ENCODE measurements around the gene DDI1.

DDI1 gene

DNA sequence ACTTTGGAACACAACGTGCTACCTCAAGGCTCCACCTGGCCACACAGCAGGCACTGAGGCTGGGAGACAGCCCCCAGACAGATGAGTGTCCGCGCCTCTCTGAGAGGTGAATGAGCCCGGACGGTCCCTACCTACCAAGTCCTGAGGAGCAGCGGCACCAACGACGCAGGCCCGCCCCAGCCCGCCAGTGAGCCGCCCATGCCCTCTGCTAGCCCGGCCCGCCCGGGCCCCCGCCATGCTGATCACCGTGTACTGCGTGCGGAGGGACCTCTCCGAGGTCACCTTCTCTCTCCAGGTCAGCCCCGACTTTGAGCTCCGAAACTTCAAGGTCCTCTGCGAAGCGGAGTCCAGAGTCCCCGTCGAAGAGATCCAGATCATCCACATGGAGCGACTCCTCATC, at the start of gene DDI1:
Gene DDI1 (plus strand): TSS at position 53 of the 400 bp plus-strand sequence. CDS start 183 bp downstream, at position 236.
- DNase-seq (ENCODE audit: low read depth), result no peak

DNA sequence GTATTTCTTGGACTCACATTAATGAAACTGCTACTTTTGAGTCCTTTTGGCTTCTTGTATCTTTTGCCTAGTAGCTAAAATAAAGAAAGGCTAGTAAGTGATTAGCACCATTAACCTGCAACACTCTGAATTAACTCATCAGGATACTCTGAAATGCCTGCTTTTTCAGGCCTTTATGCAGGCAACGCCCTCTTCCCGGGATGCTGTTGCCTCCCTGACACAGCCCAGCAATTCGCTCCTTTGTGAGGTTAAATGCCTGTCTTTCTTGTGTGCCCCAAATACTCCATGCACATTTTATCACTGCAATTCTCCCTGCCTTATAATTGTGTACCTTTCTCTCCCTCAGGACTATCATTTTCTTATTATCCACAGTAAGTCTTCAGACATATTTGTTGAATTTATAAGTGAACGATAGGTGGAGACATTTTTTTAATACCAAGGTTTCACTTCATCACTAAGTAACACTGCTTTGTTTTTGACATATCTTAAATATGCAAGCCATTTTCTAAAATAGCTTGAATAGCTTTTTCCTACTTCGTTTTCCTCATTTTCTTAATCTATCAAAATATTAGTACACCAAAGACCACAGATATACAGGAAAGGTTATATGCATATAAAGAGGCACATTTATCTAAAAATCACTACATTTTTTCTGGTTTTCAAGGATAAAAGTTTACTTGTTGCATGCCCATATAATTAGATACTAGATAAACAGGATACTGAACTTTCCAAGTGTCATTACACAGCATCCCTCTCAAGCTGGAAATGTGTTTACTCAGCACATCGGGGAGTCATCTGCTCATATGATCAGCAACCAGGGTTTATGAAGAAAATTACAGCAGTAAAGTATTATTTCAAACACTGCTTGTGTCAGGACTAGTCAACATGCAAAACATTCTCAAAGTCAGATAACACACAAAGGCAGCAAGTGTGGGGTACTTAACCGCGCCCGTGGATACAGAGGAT, 48.5 kb upstream of the DDI1 start:
- DNase-seq (ENCODE audit: low read depth), result no peak

DNA sequence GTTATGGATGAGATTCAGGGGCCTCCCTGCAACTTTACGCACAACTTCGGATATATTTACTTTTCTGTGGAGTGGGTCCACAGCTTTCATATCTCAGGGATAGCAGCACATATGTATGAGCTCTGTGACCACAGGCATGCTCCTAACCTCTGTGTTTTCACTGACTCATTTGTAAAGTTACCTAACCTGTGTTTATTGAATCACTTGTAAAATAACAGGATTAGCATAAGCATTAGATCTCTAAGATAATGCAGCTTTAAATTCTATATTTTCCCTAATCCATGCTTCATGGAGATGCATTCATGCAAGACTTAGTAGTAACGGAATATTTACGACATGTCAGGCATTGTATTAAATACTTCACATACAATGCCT, 47.9 kb upstream of the DDI1 start:
- DNase-seq (ENCODE audit: low read depth), result no peak

DNA sequence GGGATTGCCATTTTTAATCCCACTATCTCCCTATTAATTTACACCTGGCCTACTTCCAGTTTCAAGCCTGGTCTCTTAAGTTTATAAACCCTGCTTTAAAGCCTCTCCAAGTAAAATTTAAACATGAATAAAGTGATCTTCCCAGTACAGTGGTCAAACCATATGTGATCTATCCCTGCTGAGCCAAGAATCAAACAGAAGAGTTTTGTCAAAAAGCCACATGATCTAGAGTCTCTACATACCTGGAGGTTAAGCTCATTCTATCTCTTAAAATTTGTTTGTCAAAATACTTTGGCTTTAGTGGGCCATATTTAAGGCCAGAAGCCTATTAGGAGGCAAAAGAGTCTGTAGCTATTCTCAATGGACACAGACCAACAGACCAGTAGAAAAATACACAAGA, 42.9 kb upstream of the DDI1 start:
- no peak for DNase-seq (ENCODE audit: low read depth)

DNA sequence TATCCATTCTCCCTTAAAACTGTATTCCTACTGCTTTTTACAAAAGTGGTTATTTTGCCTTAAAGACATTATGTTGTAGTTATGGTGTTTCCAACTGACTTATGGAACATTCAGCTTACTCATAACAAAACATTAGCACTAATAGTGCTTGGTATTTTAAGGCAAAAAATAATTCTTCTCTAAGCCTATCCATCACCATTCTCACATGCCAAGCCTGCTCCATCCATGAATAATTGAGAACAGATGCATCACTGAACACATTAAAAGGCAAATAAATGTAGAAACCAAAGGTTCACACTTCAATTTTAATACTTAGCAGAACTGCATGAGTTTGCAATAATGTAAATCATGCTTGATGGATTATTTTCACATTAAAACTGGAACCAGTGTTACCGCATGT, 42.3 kb upstream of the DDI1 start:
- no peak for DNase-seq (ENCODE audit: low read depth)

DNA sequence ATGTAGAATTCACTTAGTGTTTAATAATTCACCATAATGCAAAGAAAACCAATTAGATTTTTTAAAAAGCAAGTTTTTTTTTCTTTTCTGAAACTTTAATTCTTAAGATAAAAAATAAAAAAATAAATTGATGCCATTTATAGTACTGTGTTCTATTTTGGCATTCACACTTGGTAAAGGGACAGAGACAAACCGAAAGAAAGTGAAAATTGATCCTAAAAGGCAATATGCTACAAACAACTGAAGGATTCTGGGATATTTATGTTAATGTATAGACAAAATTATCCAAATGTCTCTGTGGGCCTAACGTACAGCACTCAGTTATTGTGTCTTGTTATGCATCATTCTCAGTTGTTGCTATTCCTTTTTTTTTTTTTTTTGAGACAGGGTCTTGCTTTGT, 41.9 kb upstream of the DDI1 start:
- no peak for DNase-seq (ENCODE audit: low read depth)

DNA sequence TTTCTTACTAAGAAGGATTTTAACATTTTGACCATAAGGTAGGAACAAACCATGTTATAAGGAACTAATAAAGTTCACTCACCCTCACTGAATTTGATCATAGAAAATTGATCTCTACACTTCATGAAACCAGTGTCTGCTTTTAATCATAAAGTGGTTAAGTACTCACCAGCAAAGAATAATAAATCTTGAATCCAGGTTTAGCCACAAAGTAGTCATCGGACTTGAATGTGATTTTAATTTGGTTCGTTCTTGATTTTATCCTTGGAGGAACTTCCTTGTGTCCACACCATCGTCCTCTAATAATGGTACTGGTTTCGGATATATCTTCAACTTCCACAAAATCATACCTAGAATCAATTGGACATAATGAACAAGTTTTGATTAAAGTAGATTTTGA, 40.5 kb upstream of the DDI1 start:
- DNase-seq (ENCODE audit: low read depth), result no peak

DNA sequence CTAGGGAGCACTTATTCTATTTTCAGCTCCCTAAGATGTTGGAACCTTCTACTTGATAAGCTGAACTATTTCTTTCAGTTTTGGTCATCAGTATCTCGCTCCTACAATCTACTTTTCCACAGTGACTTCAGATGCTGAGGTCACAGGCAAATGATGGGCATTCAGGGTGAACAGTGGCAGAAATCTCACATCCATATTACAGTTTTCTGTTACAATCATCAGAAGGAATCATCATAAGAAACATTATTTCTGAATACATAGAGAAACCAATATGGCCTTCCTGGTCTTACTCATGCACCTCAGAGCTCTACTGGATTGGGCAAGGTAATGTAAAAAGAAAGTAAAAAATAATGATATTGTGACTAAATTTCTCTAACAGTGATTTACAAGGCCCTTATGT, 39.4 kb upstream of the DDI1 start:
- DNase-seq (ENCODE audit: low read depth), result no peak

DNA sequence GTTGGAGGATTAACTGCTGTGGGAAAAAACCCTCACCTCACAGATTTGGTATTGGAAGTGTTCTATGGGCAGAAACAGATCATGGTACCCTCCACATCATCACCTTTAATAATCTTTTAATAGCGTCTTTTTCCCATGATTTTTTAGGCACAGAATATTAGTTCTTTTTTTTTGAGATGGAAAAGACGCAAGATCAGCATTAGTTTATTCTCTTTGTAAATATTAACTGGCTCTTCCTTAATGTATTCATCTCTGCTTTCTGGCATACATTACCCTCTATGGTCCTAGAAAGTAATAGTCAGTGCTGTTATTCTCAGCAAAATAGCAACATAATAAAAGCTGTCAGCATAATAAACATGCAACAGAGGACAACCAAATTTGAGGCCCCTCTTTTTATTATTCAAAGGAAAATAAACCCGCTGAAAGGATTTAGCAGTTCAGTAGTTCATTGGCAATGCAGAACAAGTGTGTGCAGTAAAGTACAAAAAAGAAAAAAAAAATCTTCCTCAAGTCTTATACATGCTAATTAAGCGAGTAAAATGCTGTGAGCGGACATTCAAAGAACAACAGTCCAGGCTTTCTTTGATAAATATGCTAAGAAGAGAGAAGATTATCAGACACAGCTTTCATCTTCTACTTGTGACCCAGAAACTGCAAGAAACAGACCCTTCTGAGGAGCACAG, 37.5 kb upstream of the DDI1 start:
- DNase-seq (ENCODE audit: low read depth), result no peak

DNA sequence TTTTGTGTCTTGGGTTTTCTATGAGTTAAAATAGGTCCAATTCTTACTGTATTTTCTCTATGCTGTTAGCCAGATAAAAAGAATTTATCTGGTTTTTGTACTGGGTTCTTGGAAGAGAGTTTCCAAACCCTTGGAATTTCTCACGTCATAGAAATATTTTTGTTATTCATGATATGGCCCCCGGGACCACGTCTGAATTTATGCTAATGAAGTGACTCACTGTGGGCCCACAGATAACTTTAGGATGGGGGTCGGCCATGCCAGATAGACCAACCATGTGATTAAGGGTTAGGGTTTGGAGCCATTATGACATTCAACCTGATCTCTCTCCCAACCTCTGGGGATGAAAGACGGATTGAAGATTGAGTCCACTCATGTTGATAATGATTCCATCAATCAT, 35.6 kb upstream of the DDI1 start:
- no peak for DNase-seq (ENCODE audit: low read depth)

DNA sequence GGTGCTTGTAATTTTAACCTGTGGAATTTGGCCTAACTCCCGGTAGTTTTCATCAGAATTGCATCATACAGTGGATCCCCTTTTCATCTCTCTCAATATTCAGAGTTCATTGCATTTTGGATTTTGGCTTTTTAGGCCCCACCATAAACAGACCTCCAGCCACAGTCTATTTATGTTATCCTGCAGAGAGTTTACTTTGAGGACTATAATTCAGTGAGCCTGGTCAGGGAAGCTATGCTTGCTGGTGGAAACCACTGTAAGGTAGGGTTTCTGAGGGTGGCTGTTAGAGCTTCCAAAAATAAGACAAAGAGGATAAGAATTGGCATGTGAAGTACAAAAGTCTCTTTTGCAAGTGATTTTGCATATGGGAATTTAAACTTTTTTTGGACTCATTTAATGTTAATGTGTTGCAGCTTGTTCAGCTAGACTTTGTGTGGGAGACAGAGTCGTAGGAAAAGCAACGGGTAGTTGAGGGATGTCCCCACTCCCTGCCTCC, 34.8 kb upstream of the DDI1 start:
- DNase-seq (ENCODE audit: low read depth), result no peak

DNA sequence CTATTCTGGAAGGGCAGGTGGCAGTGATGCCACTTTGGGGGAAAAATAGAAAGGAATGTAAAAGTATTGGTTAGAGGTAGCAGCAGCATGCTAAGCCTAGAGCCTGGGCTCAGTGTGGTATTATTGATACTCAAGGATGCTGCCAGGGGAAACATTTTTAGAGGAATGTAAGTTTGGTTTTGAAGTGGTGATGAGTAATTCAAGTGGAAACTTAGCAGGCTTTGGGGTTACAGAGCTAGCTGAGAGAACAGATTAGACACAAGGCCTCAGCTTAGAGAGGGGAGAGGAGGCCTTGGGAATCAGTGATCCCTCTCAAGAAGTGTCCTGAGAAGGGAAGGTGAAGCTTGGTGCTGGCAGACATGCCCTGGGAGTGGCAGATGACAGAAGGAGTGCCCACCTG, 32.9 kb upstream of the DDI1 start:
- DNase-seq (ENCODE audit: low read depth), result no peak

DNA sequence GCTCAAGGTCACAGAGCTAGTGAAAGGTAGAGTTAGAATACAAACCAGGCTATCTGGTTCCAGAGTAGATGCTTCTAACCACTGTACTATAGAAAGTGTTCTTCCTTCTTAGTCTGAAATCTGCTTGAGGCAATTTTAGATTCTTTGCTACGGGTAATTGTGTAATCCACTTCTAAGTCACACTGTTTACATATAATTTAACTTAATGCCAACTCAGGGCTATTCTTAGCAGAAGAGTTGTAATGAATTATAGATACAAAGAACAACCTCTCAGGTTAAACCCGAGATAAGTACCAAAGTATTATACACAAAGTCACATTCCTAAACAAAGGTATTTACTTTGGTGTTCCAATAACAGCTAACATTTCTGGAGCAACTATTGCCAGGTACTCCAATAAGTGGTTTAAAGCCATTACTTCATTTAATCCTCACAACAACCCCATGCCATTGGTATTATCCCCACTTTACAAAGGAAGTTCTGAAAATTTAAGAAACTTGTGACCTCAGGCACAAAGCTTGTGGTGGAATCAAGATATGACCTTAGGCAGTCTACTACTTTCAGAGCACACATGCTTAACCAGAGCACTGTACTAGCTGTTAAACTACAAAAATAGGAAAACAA, 31.1 kb upstream of the DDI1 start:
- DNase-seq (ENCODE audit: low read depth), result no peak

DNA sequence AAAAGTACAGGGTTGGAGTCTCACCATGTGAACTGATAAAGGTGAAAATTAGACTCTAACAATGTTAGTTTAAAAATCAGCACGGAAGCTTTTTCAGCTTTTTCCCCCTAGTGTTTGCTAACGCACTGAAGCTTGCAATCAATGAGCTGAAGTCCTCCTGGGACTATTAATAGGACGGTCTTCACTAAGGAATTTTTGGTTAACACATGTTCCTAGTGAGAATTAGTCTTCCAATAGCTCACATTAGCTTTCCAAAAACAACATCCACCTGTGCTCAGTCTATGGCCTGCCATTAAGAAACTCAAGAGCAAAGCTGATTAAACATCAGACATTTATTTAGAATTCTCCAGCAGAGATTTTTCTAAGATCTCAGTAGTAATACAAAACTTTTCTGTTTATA, 26.7 kb upstream of the DDI1 start:
- no peak for DNase-seq (ENCODE audit: low read depth)

DNA sequence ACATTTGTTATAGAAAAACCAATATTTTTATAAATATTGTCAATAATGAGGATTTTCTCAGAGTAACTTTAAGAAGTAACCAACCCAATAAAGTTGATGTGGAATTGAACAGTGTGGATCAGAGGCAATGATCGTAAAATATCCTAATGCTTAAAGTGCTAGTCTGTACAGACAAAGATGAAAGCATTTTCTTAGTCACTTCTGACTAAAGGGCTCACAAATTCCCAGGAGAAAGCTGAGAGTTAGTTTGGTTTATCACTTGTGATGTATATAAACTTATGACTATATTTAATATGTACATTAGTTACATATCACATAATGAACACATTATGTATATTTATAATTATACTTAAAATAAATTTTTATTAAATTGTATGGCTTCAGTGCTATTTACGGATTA, 25.4 kb upstream of the DDI1 start:
- DNase-seq (ENCODE audit: low read depth), result no peak

DNA sequence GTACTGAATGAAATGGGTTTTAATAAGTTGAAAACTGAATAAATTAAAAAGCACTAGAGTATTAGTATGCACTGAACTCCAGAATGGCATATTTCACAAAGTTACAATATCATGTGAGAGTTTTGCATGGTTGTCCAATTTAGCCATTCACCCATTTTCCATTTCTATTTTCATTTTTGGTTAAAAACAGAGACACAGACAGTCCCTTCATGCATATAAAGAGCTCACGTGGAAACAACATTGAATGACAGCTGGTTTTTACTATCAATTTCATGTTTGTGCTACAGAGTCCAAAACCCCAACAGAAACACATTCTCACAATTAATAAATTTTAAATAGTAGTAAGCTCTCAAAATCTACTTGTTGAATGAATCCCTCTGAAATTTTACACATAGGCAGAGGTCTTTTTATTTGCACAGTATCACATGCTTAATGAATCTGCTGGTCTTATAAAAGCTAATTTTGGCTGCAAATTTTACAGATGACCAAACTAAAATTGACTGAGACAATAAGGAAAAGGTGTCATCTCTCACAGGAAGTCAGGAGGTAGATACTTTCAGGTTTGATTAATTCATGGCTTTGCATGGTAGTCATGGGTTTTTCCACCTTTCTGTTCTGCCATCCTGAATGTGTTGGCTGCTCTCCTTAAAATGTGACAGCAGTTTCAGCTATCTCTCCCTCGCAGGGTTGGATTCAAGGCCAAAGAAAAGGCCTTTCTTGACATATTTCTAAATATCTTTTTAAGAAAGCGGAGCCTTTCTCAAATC, 20.6 kb upstream of the DDI1 start:
- no peak for DNase-seq (ENCODE audit: low read depth)

DNA sequence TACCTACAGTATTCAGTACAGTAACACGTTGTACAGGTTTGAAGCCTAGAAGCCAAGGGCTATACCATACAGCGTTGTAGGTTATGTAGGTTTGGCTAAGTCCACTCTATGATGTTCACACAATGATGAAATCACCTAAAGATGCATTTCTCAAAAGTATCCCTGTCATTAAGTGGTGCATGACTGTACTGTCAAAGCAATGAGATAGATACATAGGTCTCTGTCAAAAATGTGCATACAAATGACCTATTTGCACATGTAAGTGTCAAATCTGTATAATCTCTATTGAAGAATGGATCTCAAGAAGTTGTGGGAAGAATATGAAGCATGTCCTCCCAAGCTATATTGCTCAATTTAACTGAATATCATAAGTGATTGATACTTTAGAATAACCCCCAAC, 11.9 kb upstream of the DDI1 start:
- DNase-seq (ENCODE audit: low read depth), result no peak

DNA sequence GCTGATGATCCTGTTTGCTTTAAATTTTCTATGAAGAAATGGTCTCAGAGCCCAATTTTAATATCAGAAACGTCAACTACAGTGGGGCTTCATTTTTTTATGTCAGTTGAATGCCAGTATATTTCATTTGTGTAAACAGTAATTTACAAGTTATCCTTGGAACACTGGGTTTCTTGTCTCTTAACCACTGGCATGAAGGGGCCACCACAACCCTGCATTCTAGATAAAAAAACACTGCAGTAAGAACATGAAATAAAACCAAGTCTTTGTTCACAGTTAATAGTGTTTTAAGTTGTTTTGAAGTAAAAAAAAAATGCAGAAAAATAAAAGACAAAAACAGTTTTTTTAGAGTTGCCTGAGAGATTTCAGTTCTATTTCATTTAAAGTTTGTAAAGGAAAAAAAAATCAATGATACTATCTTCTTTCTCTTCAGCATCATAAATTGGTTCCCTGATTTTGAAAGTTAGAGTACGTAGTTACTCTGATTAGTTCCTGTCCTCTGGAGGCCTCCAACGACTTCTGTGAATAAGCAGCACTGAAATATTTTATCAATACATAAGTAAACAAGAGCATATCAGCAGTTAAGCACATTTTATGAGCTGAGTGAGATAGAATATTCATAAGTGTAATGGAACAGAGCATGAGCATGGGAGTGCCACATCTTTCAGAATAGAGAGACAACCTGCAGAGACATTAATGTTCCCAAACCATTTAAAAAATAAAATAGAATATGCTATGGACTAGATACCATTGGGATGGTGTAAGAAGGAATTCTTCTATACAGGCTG, 7.8 kb upstream of the DDI1 start:
- no peak for DNase-seq (ENCODE audit: low read depth)

DNA sequence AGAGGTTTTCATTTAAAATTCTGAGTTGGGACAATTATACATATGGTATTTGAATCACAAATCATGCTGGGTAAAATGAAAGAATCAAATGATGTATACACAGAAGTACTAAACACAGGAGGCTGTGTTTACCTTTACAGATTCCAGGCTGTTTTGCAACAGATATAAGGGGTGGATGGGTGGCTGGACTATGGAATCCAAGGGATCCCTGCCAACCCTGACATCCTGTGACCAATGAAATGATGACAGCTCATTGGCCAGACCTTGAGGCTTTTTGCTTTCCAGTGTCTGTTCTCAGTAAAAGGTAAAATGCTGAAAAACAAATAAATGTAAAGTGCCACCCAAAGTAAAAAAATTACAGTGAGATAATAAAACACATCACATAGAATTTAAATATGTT, 3.3 kb upstream of the DDI1 start:
- DNase-seq (ENCODE audit: low read depth), result no peak

DNA sequence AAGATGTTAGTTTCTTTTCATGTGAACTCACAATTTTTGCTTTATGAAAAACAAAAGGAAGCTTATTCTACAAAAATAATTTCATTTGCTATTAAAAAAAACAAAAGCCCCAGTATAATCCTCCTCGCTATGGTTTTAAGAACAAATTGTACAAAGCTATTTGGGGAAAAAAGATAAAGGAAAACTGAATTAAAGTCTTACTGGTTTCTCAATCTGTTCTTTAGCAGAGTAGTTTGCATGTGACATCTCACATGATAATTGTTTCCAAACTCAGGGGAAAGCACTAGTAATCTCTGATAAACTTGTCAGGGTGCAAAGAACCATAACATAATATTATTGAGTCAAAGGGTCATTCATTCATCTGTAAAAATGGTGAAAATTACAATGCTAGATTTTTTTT, 2.9 kb upstream of the DDI1 start:
- DNase-seq (ENCODE audit: low read depth), result no peak

DNA sequence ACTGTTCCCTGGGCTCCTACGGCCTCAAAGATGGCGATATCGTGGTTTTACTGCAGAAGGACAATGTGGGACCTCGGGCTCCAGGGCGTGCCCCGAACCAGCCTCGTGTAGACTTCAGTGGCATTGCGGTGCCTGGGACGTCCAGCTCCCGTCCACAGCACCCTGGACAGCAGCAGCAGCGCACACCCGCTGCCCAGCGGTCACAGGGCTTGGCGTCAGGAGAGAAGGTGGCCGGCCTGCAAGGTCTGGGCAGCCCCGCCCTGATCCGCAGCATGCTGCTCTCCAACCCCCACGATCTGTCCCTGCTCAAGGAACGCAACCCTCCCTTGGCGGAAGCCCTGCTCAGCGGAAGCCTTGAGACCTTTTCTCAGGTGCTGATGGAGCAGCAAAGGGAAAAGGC, 555 bp downstream of the DDI1 start:
- no peak for DNase-seq (ENCODE audit: low read depth)

Data from activated T-cell treated with anti-CD3 and anti-CD28 coated beads for 1 hour (primary cell).